T-helper 2 cell treated with Interferon-gamma antibody and Interleukin-4, amounts not matched to agents 5 μg/mL and 100 μg/mL, for 36 hours (primary cell): ENCODE measurements around the gene AJUBA.
"Not testable (repeated sequence)": the region's sequence is repeated elsewhere in the genome, so short reads cannot be mapped to it uniquely, and the experiment has no call there.

Experiments
- DNase-seq: peaks from one replicate; pipeline ENCODE4 v3.0.0; 2021; ENCODE audit warnings: low spot score
- H3K27ac Mint-ChIP-seq: one replicate; pipeline ENCODE4 v1.8.0; 2021; ENCODE audit warnings: mild to moderate bottlenecking, mixed read lengths
- H3K27me3 Mint-ChIP-seq: one replicate; pipeline ENCODE4 v1.8.0; 2021; ENCODE audit warnings: low read depth, mixed read lengths
- H3K36me3 Mint-ChIP-seq: one replicate; pipeline ENCODE4 v1.8.0; 2021; ENCODE audit warnings: low read depth, mixed read lengths
- H3K4me1 Mint-ChIP-seq: one replicate; pipeline ENCODE4 v1.8.0; 2021; ENCODE audit warnings: low read depth, mixed read lengths
- H3K4me3 Mint-ChIP-seq: one replicate; pipeline ENCODE4 v1.8.0; 2022; ENCODE audit warnings: mild to moderate bottlenecking, moderate library complexity, mixed read lengths
- H3K9me3 Mint-ChIP-seq: one replicate; pipeline ENCODE4 v1.8.0; 2021; ENCODE audit warnings: mixed read lengths

The AJUBA gene

DNA sequence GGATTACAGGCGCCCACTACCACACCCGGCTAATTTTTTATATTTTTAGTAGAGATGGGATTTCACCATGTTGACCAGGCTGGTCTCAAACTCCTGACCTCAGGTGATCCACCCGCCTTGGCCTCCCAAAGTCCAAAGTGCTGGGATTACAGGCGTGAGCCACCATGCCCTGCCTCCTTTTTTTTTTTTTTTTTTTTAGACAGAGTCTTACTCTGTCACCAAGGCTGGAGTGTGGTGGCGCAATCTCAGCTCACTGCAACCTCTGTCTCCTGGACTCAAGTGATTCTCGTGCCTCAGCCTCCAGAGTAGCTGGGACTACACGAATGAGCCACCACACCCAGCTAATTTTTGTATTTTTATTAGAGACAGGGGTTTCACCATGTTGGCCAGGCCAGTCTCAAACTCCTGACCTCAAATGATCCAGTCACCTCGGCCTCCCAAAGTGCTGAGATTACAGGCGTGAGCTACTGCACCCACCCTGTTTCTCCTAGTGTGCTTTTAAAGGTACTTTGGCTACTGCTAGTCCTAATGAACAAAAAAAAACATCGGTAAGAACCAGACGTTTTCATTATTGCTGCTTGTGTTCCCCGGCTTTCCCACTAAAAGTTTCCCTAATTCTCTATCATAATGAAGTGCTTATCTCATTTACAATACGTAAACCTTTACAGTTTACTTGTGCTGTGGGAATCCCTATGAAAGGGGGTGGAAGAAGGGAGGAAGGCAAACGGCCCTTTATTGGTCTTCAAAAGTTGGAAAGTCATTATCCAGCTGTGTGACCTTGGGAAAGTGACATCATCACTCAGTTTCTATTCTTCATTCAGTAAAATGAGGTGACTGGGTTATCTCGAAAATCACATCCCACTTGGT is 16.2 kb downstream of the AJUBA start:
- H3K9me3 Mint-ChIP-seq, H3K4me1 Mint-ChIP-seq, H3K27me3 Mint-ChIP-seq, H3K27ac Mint-ChIP-seq, H3K4me3 Mint-ChIP-seq, DNase-seq, H3K36me3 Mint-ChIP-seq: not testable (repeated sequence)

DNA sequence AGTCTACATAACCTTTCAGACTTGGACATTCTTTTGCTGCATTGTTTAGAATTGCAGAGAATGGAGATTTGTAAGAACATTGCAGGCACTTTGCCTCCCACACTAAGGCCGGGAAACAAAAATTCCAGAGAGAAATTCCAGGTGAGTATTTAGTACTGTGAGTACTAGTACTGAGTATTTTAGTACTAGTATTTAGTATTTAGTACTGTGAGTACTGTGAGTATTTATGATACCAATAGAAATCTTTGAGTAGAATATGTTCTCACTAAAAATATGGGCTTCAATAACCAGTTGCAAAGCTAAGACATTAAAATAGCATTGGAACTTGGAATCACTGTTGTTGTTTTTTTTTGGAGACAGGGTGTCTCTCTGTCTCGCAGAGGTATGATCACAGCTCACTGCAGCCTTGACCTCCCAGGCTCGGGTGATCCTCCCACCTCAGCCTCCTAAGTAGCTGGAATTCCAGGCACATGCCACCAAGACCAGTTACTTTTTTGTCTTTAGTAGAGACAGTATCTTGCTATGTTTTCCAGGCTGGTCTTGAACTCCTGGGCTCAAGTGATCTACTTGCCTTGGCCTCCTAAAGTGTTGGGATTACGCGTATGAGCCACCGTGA is 20.2 kb downstream of the AJUBA start:
- H3K27ac Mint-ChIP-seq = no peak overlapping the region
- DNase-seq = no peak
- no peak overlapping the region for H3K4me3 Mint-ChIP-seq
- no peaks in the 10 kb centered on the region for H3K9me3 Mint-ChIP-seq
- H3K27me3 Mint-ChIP-seq = peaks cover 4% of the 10 kb centered on the region
- H3K36me3 Mint-ChIP-seq = no peaks in the 10 kb centered on the region
- peaks cover 5% of the 10 kb centered on the region for H3K4me1 Mint-ChIP-seq

DNA sequence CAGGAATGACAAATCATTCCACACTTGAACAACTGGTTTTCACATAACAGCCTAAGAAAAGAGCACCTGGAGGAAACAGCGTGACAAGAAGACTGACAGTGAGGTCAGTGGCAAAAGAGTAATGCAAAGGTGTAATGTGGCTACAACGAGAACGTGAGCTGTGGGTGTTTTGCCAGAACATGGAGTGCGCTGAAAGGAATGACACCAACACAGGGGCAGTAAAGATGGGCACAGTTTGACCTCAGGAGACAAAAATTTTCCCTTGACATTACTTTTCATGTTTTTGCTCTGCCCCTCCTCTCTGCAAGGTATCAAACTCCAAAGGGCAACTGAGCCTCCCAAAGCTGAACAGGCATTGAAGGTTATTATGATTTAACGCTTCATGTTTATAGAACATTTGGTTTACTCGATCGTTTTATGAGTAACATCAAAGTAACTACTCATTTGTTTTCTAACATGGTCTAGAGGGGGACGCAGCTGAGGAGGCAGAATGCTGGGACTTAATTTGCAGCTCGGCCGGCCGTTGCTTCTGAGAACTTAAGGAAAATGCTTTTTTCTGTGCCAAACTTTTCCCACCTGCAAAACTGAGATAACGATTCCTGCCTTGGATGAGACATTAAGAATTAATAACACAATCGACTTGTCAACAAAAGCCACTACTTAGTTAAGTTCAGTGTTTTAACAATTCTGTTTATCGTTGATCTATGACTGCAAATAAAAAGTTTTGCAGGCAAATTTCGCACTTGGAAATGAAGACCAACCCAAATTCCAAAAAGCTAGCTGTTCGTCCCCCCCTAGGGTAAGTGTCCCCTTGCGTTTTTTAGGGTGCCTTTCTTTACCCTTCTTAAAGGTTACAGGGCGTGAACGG is 26.4 kb downstream of the AJUBA start:
- H3K27ac Mint-ChIP-seq = peak overlapping the region; percentile 90
- H3K27me3 Mint-ChIP-seq = no peaks in the 10 kb centered on the region
- peak overlapping the region; percentile 94 for H3K4me3 Mint-ChIP-seq
- DNase-seq = no peak
- peaks cover 19% of the 10 kb centered on the region for H3K4me1 Mint-ChIP-seq
- peaks cover 25% of the 10 kb centered on the region for H3K36me3 Mint-ChIP-seq
- H3K9me3 Mint-ChIP-seq = no peaks in the 10 kb centered on the region

DNA sequence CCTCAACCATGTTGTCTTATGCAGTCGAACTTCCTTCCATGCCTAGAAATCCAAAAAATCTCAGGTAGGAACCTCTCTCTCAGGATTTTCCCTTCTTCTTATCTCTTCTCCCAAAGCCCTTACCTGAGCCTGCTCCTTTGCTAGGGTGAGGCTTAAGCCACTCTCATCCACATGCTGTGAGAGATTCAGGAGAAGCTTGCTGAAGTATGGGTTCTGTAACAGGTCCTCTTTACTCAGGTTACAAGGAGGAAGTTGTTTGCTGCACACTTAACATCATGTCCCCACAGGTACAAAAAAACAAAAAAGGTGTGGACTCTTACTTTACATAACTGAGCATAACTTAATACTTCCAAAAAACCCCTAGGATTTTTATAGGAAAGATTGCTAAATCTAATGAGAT is 29.9 kb downstream of the AJUBA start:
- Mint-ChIP-seq H3K27ac (no peak overlapping the region), H3K9me3 (no peaks in the 10 kb centered on the region), H3K27me3 (no peaks in the 10 kb centered on the region), H3K4me1 (peaks cover 16% of the 10 kb centered on the region), H3K36me3 (peaks cover 39% of the 10 kb centered on the region), H3K4me3 (no peak overlapping the region)
- DNase-seq = no peak

DNA sequence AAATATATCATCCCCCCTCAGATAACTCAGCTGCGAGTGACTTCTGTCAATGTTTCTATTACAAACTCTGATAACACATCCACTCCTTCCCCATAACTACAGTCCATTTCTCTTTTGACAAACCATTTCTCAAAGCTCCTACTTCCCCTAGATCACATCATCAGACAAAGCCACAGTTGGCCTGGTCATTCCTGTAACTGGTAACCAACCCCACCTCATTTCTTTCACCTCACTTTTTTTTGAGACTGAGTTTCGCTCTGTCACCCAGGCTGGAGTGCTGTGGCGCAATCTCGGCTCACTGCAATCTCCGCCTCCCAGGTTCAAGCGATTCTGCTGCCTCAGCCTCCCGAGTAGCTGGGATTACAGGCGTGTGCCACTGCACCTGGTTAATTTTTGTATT is 30.6 kb downstream of the AJUBA start:
- DNase-seq, H3K27me3 Mint-ChIP-seq, H3K9me3 Mint-ChIP-seq, H3K4me3 Mint-ChIP-seq, H3K27ac Mint-ChIP-seq: not testable (repeated sequence)
- Mint-ChIP-seq H3K36me3 (peaks cover 44% of the 10 kb centered on the region), H3K4me1 (peaks cover 16% of the 10 kb centered on the region)

DNA sequence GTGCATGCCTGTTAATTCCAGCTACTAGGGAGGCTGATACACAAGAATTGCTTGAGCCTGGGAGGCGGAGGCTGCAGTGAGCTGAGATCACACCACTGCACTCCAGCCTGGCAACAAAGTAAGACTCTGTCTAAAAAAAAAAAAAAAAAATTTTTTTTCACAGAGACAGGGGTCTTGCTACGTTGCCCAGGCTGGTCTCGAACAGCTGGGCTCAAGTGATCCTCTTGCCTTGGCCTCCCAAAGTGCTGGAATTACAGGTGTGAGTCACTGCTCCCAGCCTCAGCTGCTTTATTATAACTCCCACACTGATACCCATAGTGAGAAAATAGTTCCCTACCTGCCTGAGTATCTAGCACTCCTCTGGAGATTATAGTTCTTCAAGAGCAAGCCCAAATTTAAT is 36.7 kb downstream of the AJUBA start:
- Mint-ChIP-seq H3K9me3 (no peaks in the 10 kb centered on the region), H3K4me3 (no peak overlapping the region), H3K4me1 (no peaks in the 10 kb centered on the region), H3K27ac (no peak overlapping the region), H3K36me3 (peaks cover 36% of the 10 kb centered on the region), H3K27me3 (no peaks in the 10 kb centered on the region)
- DNase-seq = no peak

DNA sequence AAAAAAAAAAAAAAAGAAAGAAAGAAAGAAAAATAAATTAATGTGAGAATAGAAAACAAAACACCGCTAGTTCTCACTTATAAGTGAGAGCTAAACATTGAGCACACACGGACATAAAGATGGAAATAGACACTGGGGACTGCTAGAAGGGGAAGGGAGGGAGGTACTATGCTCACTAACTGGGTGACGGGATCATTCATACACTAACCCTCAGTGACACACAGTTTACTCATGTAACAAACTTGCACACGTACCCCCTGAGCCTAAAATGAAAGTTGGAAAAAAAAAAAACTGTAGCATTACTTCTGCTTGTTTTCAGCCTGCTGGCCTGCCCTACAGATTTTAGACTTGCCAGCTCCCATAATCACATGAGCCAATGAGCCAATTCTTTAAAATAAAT is 42.7 kb downstream of the AJUBA start:
- H3K36me3 Mint-ChIP-seq = peaks cover 12% of the 10 kb centered on the region
- H3K4me3 Mint-ChIP-seq = no peak overlapping the region
- H3K27me3 Mint-ChIP-seq = no peaks in the 10 kb centered on the region
- H3K9me3 Mint-ChIP-seq = no peaks in the 10 kb centered on the region
- DNase-seq = no peak
- H3K4me1 Mint-ChIP-seq = no peaks in the 10 kb centered on the region
- H3K27ac Mint-ChIP-seq = no peak overlapping the region

DNA sequence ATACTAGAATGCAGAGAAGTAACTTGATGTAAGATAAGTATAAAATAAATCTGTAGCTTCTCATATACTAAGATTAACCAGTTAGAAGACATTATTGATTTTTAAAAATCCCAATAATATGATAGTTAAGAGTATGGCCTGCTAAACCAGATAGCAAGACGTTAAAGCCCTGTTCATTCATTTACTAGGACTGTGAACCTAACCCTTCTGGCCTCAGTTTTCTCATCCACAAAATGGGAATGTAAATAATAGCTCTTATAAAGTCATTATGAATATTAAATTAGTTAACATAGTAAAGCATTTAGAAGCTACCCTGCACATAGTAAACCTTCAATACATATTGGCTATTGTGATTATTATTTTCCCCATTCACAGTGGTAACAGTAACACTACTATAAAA is 47.2 kb downstream of the AJUBA start:
- H3K4me1 Mint-ChIP-seq = no peaks in the 10 kb centered on the region
- peaks cover 4% of the 10 kb centered on the region for H3K36me3 Mint-ChIP-seq
- no peak for DNase-seq
- no peaks in the 10 kb centered on the region for H3K9me3 Mint-ChIP-seq
- no peak overlapping the region for H3K27ac Mint-ChIP-seq
- H3K4me3 Mint-ChIP-seq = no peak overlapping the region
- H3K27me3 Mint-ChIP-seq = no peaks in the 10 kb centered on the region

DNA sequence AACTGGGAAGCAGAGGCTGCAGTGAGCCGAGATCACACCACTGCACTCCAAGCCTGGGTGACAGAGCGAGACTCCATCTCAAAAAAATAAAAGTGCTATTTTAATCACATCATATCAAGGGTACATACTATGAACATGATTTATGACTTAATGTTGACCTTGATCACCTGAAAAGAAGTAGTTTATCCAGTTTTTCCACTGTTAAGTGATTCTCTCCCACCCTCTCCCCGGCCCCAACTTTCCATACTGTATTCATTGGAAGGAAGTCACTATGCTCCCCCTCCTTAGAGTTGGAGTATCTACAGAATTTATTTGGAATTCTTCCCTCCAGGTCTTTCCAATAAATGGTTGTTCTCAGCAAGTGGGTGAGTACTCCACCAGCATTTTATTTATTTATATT is 50.2 kb downstream of the AJUBA start:
- H3K36me3 Mint-ChIP-seq = peaks cover 6% of the 10 kb centered on the region

DNA sequence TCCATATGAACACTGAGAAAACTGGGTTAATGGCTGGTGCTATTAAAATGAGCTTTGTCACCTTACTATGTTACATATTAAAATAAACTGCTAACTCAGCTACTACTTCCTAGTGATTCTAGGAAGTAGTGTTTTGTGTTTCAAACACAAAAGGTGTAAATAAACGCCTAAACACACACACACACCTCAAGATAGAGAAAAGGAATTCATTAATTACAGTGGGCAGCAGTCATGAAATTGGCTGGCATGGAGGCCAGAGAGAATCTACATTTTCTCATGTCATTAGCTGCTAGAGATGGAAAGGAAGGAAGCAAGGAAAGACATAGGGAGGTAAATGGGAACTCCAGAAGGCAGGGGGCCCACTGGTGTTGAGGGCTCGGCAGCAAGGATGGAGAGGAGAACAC is 52.4 kb downstream of the AJUBA start:
- Mint-ChIP-seq H3K4me3 (no peak overlapping the region), H3K4me1 (peaks cover 18% of the 10 kb centered on the region), H3K36me3 (peaks cover 19% of the 10 kb centered on the region), H3K27me3 (no peaks in the 10 kb centered on the region), H3K27ac (no peak overlapping the region), H3K9me3 (no peaks in the 10 kb centered on the region)
- DNase-seq = no peak

More for the DNA sequence above, 50.2 kb downstream of the AJUBA start:
- no peaks in the 10 kb centered on the region for H3K27me3 Mint-ChIP-seq
- no peak for DNase-seq
- no peak overlapping the region for H3K27ac Mint-ChIP-seq
- H3K9me3 Mint-ChIP-seq = no peaks in the 10 kb centered on the region
- no peak overlapping the region for H3K4me3 Mint-ChIP-seq
- peaks cover 10% of the 10 kb centered on the region for H3K4me1 Mint-ChIP-seq

DNA sequence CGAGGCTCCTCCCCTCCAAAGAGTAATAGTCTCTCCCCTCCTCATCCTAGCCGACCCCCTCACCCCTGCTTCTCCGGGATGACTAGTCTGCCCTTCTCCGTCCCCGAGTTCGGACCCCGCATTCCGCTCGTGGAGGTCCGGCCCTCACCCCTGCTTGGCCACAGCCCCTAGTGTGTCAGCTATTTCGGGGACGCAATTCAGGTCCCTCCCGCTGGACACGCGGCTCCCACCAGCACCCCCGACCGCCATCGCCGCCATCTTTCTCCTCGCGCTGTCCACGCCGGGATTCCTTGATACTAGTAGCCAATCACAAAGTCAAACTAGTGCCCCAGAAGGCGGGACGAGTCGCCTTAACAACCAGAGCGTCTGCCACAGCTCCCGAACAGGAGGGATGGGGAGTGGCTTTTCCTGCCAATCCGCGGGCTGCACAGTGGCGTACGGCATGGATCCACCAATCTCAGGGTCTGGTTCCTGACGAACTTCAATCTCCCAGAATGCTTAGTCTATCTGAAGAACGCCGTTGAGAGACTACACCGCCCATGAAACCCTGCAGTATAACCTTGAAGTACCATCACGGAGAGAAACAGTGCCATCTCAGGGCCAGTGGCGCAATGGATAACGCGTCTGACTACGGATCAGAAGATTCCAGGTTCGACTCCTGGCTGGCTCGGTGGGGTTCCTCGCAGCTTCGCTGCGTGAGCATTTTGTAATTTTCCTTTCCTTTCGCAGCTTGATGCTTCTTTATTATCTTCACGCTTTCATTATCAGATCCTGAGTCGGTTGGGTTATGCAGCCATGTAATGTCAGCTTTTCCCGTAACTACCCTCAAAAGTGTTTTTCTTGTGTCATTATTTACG is 53.0 kb downstream of the AJUBA start, which contains the start of gene PRMT5:
Gene PRMT5 (minus strand): TSS at position 273 of the 857 bp plus-strand sequence. CDS start 15 bp downstream, at position 258.
- peaks cover 25% of the 10 kb centered on the region for H3K36me3 Mint-ChIP-seq
- H3K4me1 Mint-ChIP-seq = peaks cover 18% of the 10 kb centered on the region
- H3K27me3 Mint-ChIP-seq = no peaks in the 10 kb centered on the region
- no peaks in the 10 kb centered on the region for H3K9me3 Mint-ChIP-seq
- DNase-seq = peak; percentile 96
- no peak within 1 kb of the TSS for H3K27ac Mint-ChIP-seq
- no peak within 1 kb of the TSS for H3K4me3 Mint-ChIP-seq

DNA sequence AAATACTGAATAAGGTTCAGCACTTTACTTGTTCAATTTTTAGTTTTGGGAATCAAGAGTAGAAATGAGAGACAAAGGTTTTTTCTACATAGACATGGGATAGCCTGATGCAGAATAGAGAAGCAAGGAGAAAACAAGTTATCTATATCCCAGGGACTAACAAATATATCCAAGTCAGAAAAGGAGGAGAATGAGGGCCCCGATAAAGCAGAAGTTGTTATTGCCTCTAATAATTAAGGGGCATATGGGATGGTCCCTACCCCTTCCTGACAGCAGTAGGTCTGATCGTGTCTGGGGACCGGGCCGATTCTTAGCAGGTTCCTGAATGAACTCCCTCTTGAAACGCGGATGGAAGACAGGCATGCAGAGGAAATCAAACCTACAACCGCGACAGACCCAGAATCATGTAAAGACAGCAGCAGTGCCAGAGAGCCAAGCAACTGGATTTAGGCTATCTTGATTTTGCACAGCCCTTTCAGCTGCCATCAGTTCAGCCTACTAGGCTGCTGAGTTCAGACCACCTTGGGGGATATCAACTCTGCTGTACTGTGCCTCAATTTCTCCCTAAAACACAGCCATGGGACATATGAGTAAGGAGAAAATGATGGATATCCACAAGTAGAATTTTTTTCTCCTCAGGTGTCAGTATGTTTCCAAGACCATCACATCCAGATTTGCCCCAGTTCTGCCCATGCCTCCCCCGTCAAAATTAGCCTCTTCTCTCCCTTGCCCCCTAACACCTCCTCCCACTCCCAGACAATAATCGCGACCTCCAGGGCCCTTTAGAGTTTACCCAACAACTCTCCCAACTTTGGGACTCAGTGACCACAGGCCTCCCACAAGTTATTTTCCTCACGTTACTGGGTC is 53.9 kb downstream of the AJUBA start:
- no peaks in the 10 kb centered on the region for H3K9me3 Mint-ChIP-seq
- H3K27ac Mint-ChIP-seq = no peak overlapping the region
- peaks cover 33% of the 10 kb centered on the region for H3K36me3 Mint-ChIP-seq
- DNase-seq = no peak
- peaks cover 18% of the 10 kb centered on the region for H3K4me1 Mint-ChIP-seq
- H3K4me3 Mint-ChIP-seq = no peak overlapping the region
- H3K27me3 Mint-ChIP-seq = no peaks in the 10 kb centered on the region
